Hepatocyte (in vitro differentiated cells): ENCODE data around the gene DGKG.

ENCODE experiments used
- CTCF ChIP-seq: fragments of 200-600 bp; sonication (generic); IDR thresholded peaks from 2 replicates; pipeline ENCODE4 v1.5.1; 2016; ENCODE audit warnings: antibody characterized with exemption, mild to moderate bottlenecking; ENCODE audit not compliant: poor library complexity
- EZH2 ChIP-seq: fragments of 200-600 bp; sonication (generic); IDR thresholded peaks from 2 replicates; pipeline ENCODE4 v1.6.1; 2016; ENCODE audit warnings: antibody characterized with exemption, mild to moderate bottlenecking, borderline replicate concordance
- EZH2phosphoT487 ChIP-seq: fragments of 200-600 bp; sonication (generic); IDR thresholded peaks from one replicate; pipeline ENCODE4 v1.6.1; 2018; ENCODE audit warnings: antibody characterized with exemption, mild to moderate bottlenecking, low read depth, moderate library complexity; ENCODE audit not compliant: unreplicated experiment, severe bottlenecking

- TF ChIP-seq CTCF: no peak
- TF ChIP-seq EZH2: no peak
- TF ChIP-seq EZH2phosphoT487: no peak
Measured at GRCh38 chr3:186287711-186288110, 74.3 kb downstream of the DGKG start.
